OCI-LY3 (cell line): ENCODE measurements around the gene SPINK14.

Source experiments
- CTCF ChIP-seq: fragments of 200-600, 300-600 bp; sonication (generic); IDR thresholded peaks from 2 replicates; pipeline ENCODE4 v1.5.1; 2014; ENCODE audit warnings: antibody characterized with exemption, low read length, low read depth
- EZH2phosphoT487 ChIP-seq: fragments of 200-600 bp; shearing (Covaris generic); IDR thresholded peaks from 2 replicates; pipeline ENCODE4 v1.6.1; 2018; ENCODE audit warnings: antibody characterized with exemption, mixed run types, low read depth

- no peak for TF ChIP-seq CTCF
- no peak for TF ChIP-seq EZH2phosphoT487
Measured at GRCh38 chr5:148141645-148142044, 26.7 kb upstream of the SPINK14 start.
